ENCODE data around the gene AIG1.

GRCh38 chr6:143068001-143068400 is 7.3 kb downstream of the AIG1 start:
- no peak for TF ChIP-seq CTCF (IDR thresholded peaks at IDR 0.05; ENCODE audit: insufficient read depth, low read depth, low read length)
- no peak for TF ChIP-seq EZH2 (IDR thresholded peaks at IDR 0.05; ENCODE audit: insufficient read depth, low read length)
